WERI-Rb-1 (cell line): ENCODE data around the gene AKT1.

Source experiments
- DNase-seq: peaks from one replicate; pipeline ENCODE4 v3.0.0-alpha.2; 2020
- H3K27ac ChIP-seq: fragments of 250-450 bp; sonication (Bioruptor Pico); 2 replicates; pipeline ENCODE4 v1.5.1; 2020; ENCODE audit warnings: mild to moderate bottlenecking, moderate library complexity
- H3K27me3 ChIP-seq: fragments of 250-450 bp; sonication (Bioruptor Pico); 2 replicates; pipeline ENCODE4 v1.5.1; 2021; ENCODE audit warnings: mild to moderate bottlenecking, low read depth, moderate library complexity; ENCODE audit not compliant: insufficient read depth, severe bottlenecking
- H3K36me3 ChIP-seq: fragments of 250-450 bp; sonication (Bioruptor Pico); 2 replicates; pipeline ENCODE4 v1.5.1; 2020; ENCODE audit warnings: mild to moderate bottlenecking, moderate library complexity
- H3K4me3 ChIP-seq: 2 replicates; pipeline ENCODE4 v1.5.1; 2011; ENCODE audit warnings: low read depth, mild to moderate bottlenecking, control low read depth, low read length
- H3K9me3 ChIP-seq: fragments of 250-450 bp; sonication (Bioruptor Pico); 2 replicates; pipeline ENCODE4 v1.5.1; 2021; ENCODE audit warnings: mild to moderate bottlenecking, moderate library complexity; ENCODE audit not compliant: severe bottlenecking
- CTCF ChIP-seq: IDR thresholded peaks from 2 replicates; pipeline ENCODE4 v1.5.1; 2011; ENCODE audit warnings: low read depth, mild to moderate bottlenecking, control low read depth, inconsistent platforms, low read length

Gene AKT1

GRCh38 chr14:104800771-104801519, 5.4 kb upstream of the AKT1 start, which contains the start of gene ZBTB42:
Gene ZBTB42, plus strand, starts transcription at chr14:104801101. Its CDS starts 97 bp downstream, at chr14:104801198.
- Histone ChIP-seq H3K9me3 (no peaks in the 10 kb centered on the region), H3K36me3 (no peaks in the 10 kb centered on the region), H3K4me3 (peak within 1 kb of the TSS; percentile 56), H3K27ac (no peak within 1 kb of the TSS), H3K27me3 (peaks cover 11% of the 10 kb centered on the region)
- no peak for TF ChIP-seq CTCF
- no peak for DNase-seq

DNA sequence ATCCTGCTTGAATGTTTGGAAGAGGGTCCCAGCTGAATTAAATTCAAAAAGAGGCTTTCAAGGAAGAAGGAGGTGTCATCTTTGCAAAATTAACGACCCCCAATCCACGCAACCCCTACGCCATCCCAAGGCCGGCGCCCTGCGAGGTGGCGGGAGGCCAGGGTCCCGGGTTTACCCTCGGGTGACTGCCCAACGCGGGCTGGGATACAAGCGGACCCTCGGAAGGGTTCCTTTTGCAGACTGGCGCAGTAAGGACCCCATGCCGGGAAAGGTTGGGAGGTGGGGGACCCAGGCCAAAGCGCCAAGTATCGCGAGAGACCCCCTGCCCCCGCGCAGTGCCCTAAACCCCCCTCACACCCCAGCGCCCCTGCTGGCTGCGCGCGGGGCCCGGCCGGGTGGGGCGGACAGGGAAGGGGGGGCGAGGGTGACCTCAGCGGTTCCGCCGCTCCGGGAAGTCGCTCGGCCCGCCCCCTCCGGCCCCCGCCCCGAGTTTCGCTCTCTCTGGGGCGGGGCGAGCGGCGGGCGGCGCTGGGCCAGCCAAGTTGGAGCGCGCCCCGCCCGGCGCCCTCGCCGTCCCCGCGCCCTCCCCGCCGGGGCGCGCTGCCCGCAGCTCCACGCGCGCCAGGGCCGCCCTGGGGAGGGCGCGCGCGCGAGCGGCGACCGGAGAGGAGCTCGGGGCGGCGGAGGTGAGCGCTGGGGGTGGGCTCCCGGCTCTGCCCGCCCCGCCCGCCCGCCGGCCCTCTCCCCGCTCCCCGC, 4.6 kb upstream of the AKT1 start:
- TF ChIP-seq CTCF, result no peak
- H3K4me3 ChIP-seq, result no peak overlapping the region
- H3K27me3 ChIP-seq, result peaks cover 11% of the 10 kb centered on the region
- DNase-seq, result no peak
- no peak overlapping the region for H3K27ac ChIP-seq
- H3K36me3 ChIP-seq, result no peaks in the 10 kb centered on the region
- H3K9me3 ChIP-seq, result no peaks in the 10 kb centered on the region

- Histone ChIP-seq H3K27ac (no peak overlapping the region), H3K9me3 (no peaks in the 10 kb centered on the region), H3K4me3 (no peak overlapping the region), H3K36me3 (no peaks in the 10 kb centered on the region), H3K27me3 (peaks cover 11% of the 10 kb centered on the region)
- no peak for DNase-seq
- TF ChIP-seq CTCF, result no peak
Observed at GRCh38 chr14:104799244-104800014, 3.9 kb upstream of the AKT1 start.

- peaks cover 11% of the 10 kb centered on the region for H3K27me3 ChIP-seq
- no peaks in the 10 kb centered on the region for H3K9me3 ChIP-seq
Observed at GRCh38 chr14:104798300-104799243, 3.0 kb upstream of the AKT1 start.

More at GRCh38 chr14:104798300-104799243, 3.0 kb upstream of the AKT1 start:
- no peak for DNase-seq
- no peak overlapping the region for H3K4me3 ChIP-seq
- no peaks in the 10 kb centered on the region for H3K36me3 ChIP-seq
- H3K27ac ChIP-seq, result no peak overlapping the region
- TF ChIP-seq CTCF, result no peak
